Neural cell (in vitro differentiated cells): ENCODE measurements around the gene SCUBE2. TPM values are rescaled to one million over a fixed set of nuclear protein-coding genes. Genes with fewer than 3 reads are reported as not detected.

Experiments used
- H2AFZ ChIP-seq: fragments of 200-600, 300-800 bp; sonication (generic), shearing (Covaris generic); 2 replicates; pipeline ENCODE4 v1.6.0; 2014; ENCODE audit warnings: low read depth, mild to moderate bottlenecking, antibody characterized with exemption, low read length, moderate library complexity
- H3F3A ChIP-seq: fragments of 200-600 bp; shearing (Covaris generic); 2 replicates; pipeline ENCODE4 v1.6.1; 2016; ENCODE audit warnings: mild to moderate bottlenecking, moderate library complexity, mixed read lengths, antibody characterized with exemption, low read length; ENCODE audit not compliant: insufficient read depth, poor library complexity, severe bottlenecking
- H3K27ac ChIP-seq: fragments of 200-600, 300-800 bp; sonication (generic), shearing (Covaris generic); 2 replicates; pipeline ENCODE4 v1.5.1; 2014; ENCODE audit warnings: mild to moderate bottlenecking, low read length, moderate library complexity
- H3K27me3 ChIP-seq: fragments of 300-800, 200-600 bp; sonication (generic), shearing (Covaris generic); 2 replicates; pipeline ENCODE4 v1.6.0; 2014; ENCODE audit warnings: mild to moderate bottlenecking, low read depth, low read length, moderate library complexity; ENCODE audit not compliant: insufficient read depth
- H3K36me3 ChIP-seq: fragments of 300-800, 200-600 bp; sonication (generic), shearing (Covaris generic); 2 replicates; pipeline ENCODE4 v1.5.1; 2014; ENCODE audit warnings: mild to moderate bottlenecking, antibody characterized with exemption, low read length, moderate library complexity; ENCODE audit not compliant: insufficient read depth
- H3K4me2 ChIP-seq: fragments of 300-800, 200-600 bp; sonication (generic), shearing (Covaris generic); 2 replicates; pipeline ENCODE4 v1.6.0; 2014; ENCODE audit warnings: mild to moderate bottlenecking, low read length
- H3K4me3 ChIP-seq: fragments of 300-800, 200-600 bp; sonication (generic), shearing (Covaris generic); 2 replicates; pipeline ENCODE4 v1.5.1; 2014; ENCODE audit warnings: mild to moderate bottlenecking, low read length, moderate library complexity
- H3K79me2 ChIP-seq: fragments of 200-600 bp; shearing (Covaris generic); replicated peaks from 2 replicates; pipeline ENCODE4 v1.6.0; 2014; ENCODE audit warnings: mild to moderate bottlenecking, low read length, moderate library complexity; ENCODE audit not compliant: insufficient read depth
- H3K9ac ChIP-seq: fragments of 300-800, 200-600 bp; sonication (generic), shearing (Covaris generic); 2 replicates; pipeline ENCODE4 v1.6.1; 2016; ENCODE audit warnings: mild to moderate bottlenecking, low read length, mixed read lengths
- H3K9me2 ChIP-seq: fragments of 200-600 bp; shearing (Covaris generic); 2 replicates; pipeline ENCODE4 v1.6.1; 2016; ENCODE audit warnings: mild to moderate bottlenecking, low read length, mixed read lengths; ENCODE audit not compliant: insufficient read depth
- H3K9me3 ChIP-seq: fragments of 200-600, 300-800 bp; sonication (generic), shearing (Covaris generic); 2 replicates; pipeline ENCODE4 v1.6.1; 2016; ENCODE audit warnings: mild to moderate bottlenecking, mixed run types, low read length, moderate library complexity, mixed read lengths
- H4K20me1 ChIP-seq: fragments of 200-600 bp; shearing (Covaris generic); 2 replicates; pipeline ENCODE4 v1.6.1; 2016; ENCODE audit warnings: mild to moderate bottlenecking, mixed run types; ENCODE audit not compliant: insufficient read depth
- EP300 ChIP-seq: fragments of 450-650 bp; conservative IDR thresholded peaks from 2 replicates; pipeline ENCODE4 v1.6.1; 2014; ENCODE audit warnings: antibody characterized with exemption, mild to moderate bottlenecking, moderate library complexity; ENCODE audit not compliant: poor library complexity, severe bottlenecking
- EZH2 ChIP-seq: fragments of 200-600, 300-800 bp; shearing (Covaris generic), sonication (generic); IDR thresholded peaks from 2 replicates; pipeline ENCODE4 v1.6.1; 2014; ENCODE audit warnings: antibody characterized with exemption, low read length, borderline replicate concordance, mild to moderate bottlenecking; ENCODE audit not compliant: insufficient read depth, poor library complexity, severe bottlenecking
- MXI1 ChIP-seq: fragments of 450-650 bp; conservative IDR thresholded peaks from 2 replicates; pipeline ENCODE4 v1.6.1; 2014; ENCODE audit warnings: antibody characterized with exemption, mild to moderate bottlenecking; ENCODE audit not compliant: poor library complexity, severe bottlenecking
- POLR2AphosphoS5 ChIP-seq: IDR thresholded peaks from 2 replicates; pipeline ENCODE4 v1.6.1; 2012
- RAD21 ChIP-seq: fragments of 450-650 bp; conservative IDR thresholded peaks from 2 replicates; pipeline ENCODE4 v1.6.1; 2014; ENCODE audit warnings: antibody characterized with exemption, mild to moderate bottlenecking, moderate library complexity
- SMC3 ChIP-seq: fragments of 450-650 bp; conservative IDR thresholded peaks from 2 replicates; pipeline ENCODE4 v1.6.1; 2014; ENCODE audit warnings: antibody characterized with exemption, mild to moderate bottlenecking, moderate library complexity; ENCODE audit not compliant: poor library complexity
- TAF1 ChIP-seq: IDR thresholded peaks from 2 replicates; pipeline ENCODE4 v1.6.1; 2012; ENCODE audit warnings: low read depth
- polyA plus RNA-seq: library from polyadenylated mRNA; depleted of rRNA; stranded (reverse); fragments of >200 nt; gene quantifications from 2 replicates; pipeline ENCODE4 v1.2.3, GENCODE V29; 2014
- TF ChIP-seq, protein P1 (sequence below): fragments of 450-650 bp; IDR thresholded peaks from 2 replicates; pipeline ENCODE4 v1.5.1; 2014; ENCODE audit warnings: antibody characterized with exemption, mild to moderate bottlenecking, moderate library complexity; ENCODE audit not compliant: poor library complexity, severe bottlenecking
- TF ChIP-seq, protein P2 (sequence below): IDR thresholded peaks from 2 replicates; pipeline ENCODE4 v1.6.1; 2012; ENCODE audit warnings: borderline replicate concordance

SCUBE2 gene
- polyA plus RNA-seq, 1 donor from 2014 or later, result 2.6 TPM

DNA sequence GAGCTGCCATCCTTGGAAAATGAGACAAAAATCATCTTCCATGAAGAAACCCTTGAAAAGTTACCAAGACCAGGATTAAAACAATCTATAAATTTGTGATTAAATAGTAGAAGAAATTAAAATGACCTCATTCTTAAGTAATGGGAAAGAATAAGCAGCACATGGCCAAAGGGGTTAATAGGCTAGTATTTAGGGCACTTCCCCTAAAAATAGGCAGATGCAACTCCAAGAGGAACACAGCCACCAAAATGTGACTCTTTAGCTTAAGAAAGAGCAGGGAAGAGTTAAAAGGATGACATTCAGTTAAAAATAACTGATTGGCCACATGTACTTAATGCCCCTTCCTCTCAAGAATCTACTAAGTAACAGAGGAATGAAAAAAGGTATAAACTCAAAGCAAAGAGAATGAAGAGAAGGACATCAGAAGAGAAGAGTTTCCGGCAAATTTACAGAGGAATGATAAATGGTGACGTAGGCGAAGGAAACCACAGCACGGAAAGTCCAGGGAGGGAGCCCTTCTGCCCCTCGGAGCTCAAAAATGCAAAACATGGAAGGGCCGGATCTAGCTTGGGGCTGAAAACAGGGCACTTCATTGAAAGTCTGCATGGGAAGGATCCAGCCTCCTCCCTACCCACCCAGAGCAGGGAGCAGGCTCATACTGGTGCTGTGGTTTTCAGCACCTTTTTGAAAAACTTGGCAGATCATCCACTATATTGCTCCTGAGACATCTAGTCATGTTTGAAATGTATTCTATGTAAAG is 17.8 kb downstream of the SCUBE2 start:
- no peaks in the 10 kb centered on the region for H4K20me1 ChIP-seq
- no peak overlapping the region for H2AFZ ChIP-seq
- H3K36me3 ChIP-seq, result no peaks in the 10 kb centered on the region
- no peak overlapping the region for H3K4me2 ChIP-seq
- no peak for TF ChIP-seq TAF1
- TF ChIP-seq, protein P1, sequence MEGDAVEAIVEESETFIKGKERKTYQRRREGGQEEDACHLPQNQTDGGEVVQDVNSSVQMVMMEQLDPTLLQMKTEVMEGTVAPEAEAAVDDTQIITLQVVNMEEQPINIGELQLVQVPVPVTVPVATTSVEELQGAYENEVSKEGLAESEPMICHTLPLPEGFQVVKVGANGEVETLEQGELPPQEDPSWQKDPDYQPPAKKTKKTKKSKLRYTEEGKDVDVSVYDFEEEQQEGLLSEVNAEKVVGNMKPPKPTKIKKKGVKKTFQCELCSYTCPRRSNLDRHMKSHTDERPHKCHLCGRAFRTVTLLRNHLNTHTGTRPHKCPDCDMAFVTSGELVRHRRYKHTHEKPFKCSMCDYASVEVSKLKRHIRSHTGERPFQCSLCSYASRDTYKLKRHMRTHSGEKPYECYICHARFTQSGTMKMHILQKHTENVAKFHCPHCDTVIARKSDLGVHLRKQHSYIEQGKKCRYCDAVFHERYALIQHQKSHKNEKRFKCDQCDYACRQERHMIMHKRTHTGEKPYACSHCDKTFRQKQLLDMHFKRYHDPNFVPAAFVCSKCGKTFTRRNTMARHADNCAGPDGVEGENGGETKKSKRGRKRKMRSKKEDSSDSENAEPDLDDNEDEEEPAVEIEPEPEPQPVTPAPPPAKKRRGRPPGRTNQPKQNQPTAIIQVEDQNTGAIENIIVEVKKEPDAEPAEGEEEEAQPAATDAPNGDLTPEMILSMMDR, result no peak
- TF ChIP-seq POLR2AphosphoS5, result no peak
- TF ChIP-seq, protein P2, sequence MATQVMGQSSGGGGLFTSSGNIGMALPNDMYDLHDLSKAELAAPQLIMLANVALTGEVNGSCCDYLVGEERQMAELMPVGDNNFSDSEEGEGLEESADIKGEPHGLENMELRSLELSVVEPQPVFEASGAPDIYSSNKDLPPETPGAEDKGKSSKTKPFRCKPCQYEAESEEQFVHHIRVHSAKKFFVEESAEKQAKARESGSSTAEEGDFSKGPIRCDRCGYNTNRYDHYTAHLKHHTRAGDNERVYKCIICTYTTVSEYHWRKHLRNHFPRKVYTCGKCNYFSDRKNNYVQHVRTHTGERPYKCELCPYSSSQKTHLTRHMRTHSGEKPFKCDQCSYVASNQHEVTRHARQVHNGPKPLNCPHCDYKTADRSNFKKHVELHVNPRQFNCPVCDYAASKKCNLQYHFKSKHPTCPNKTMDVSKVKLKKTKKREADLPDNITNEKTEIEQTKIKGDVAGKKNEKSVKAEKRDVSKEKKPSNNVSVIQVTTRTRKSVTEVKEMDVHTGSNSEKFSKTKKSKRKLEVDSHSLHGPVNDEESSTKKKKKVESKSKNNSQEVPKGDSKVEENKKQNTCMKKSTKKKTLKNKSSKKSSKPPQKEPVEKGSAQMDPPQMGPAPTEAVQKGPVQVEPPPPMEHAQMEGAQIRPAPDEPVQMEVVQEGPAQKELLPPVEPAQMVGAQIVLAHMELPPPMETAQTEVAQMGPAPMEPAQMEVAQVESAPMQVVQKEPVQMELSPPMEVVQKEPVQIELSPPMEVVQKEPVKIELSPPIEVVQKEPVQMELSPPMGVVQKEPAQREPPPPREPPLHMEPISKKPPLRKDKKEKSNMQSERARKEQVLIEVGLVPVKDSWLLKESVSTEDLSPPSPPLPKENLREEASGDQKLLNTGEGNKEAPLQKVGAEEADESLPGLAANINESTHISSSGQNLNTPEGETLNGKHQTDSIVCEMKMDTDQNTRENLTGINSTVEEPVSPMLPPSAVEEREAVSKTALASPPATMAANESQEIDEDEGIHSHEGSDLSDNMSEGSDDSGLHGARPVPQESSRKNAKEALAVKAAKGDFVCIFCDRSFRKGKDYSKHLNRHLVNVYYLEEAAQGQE, result no peak
- no peak for TF ChIP-seq EP300
- no peak for TF ChIP-seq SMC3
- TF ChIP-seq MXI1, result no peak
- no peak for TF ChIP-seq EZH2
- TF ChIP-seq RAD21, result no peak
- no peaks in the 10 kb centered on the region for H3K9me3 ChIP-seq
- H3F3A ChIP-seq, result no peaks in the 10 kb centered on the region
- no peak overlapping the region for H3K4me3 ChIP-seq
- no peak overlapping the region for H3K27ac ChIP-seq
- no peak overlapping the region for H3K9ac ChIP-seq
- no peaks in the 10 kb centered on the region for H3K79me2 ChIP-seq
- no peaks in the 10 kb centered on the region for H3K27me3 ChIP-seq
- no peaks in the 10 kb centered on the region for H3K9me2 ChIP-seq

DNA sequence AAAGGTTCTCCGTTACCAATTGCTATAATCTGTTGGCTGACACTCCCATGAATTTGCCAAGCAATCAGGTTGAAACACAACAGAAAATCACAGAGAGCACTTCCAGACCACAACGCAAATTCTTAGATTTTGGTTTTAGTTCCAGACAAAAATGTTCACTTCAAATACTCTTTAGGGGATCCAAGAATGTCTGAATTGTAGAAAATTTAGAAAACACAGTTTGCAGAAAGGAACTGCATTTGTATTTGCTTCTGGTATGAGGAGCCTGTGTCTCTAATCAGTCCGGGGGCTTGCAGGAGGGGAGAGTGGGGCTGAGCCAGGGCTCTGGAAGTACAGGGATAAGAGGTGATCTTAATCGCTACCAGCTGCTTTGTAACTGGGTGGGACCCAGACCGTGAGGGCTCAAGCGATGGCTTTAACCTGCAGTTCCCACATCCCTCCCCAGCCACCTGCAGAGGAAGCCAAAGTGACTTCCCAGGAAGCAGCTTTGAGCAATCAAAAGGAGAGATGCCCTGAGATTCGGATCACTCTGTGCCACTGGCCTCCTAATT is 18.7 kb downstream of the SCUBE2 start:
- no peak overlapping the region for H3K4me3 ChIP-seq
- no peaks in the 10 kb centered on the region for H3F3A ChIP-seq
- H2AFZ ChIP-seq, result no peak overlapping the region
- H3K4me2 ChIP-seq, result no peak overlapping the region
- no peak for TF ChIP-seq EZH2
- no peak for TF ChIP-seq RAD21
- TF ChIP-seq, protein P2, result no peak
- no peak for TF ChIP-seq SMC3
- no peak for TF ChIP-seq EP300
- TF ChIP-seq MXI1, result no peak
- TF ChIP-seq, protein P1, result no peak
- no peak for TF ChIP-seq POLR2AphosphoS5
- TF ChIP-seq TAF1, result no peak
- no peaks in the 10 kb centered on the region for H3K36me3 ChIP-seq
- H3K79me2 ChIP-seq, result no peaks in the 10 kb centered on the region
- H3K9me3 ChIP-seq, result no peaks in the 10 kb centered on the region
- no peaks in the 10 kb centered on the region for H3K27me3 ChIP-seq
- H3K9ac ChIP-seq, result no peak overlapping the region
- no peaks in the 10 kb centered on the region for H4K20me1 ChIP-seq
- H3K27ac ChIP-seq, result no peak overlapping the region
- H3K9me2 ChIP-seq, result no peaks in the 10 kb centered on the region
